ENCODE data around the gene USP11. TPM values are rescaled to one million over a fixed set of nuclear protein-coding genes. Genes with fewer than 3 reads are reported as not detected.

The USP11 gene
- total RNA-seq, 2 experiments from 2014 or later = 57.1 to 62.0 TPM

- TF ChIP-seq CTCF (IDR thresholded peaks at IDR 0.05) = no peak
- Mint-ChIP-seq H3K4me3 (no peak overlapping the region), H3K27ac (no peak overlapping the region), H3K4me1 (ENCODE audit: low read depth) (peaks cover 28% of the 10 kb centered on the region), H3K9me3 (no peaks in the 10 kb centered on the region), H3K27me3 (no peaks in the 10 kb centered on the region), H3K36me3 (ENCODE audit: low read depth) (peaks cover 49% of the 10 kb centered on the region)
- intact Hi-C loops (cut with micrococcal nuclease) = no loop called here
- CTCF ChIA-PET = no interaction called here
- POLR2A ChIA-PET = interaction anchor here (0.5 to 3.2 kb wide), 5 partner anchors 8 to 1967 kb away, joined by 3 to 10 read pairs (median 3); no protein-coding TSS in a partner anchor
- ATAC-seq (no peak), DNase-seq (no peak)
Observed at GRCh38 chrX:47215291-47215900, 17.4 kb upstream of the USP11 start.

- peak overlapping the region; percentile 94 for H3K27ac Mint-ChIP-seq
- no peak for TF ChIP-seq CTCF (IDR thresholded peaks at IDR 0.05)
- no peaks in the 10 kb centered on the region for H3K27me3 Mint-ChIP-seq
- H3K4me3 Mint-ChIP-seq = peak overlapping the region; percentile 88
- no peak for ATAC-seq
- POLR2A ChIA-PET = interaction anchor here (1.8 to 6.9 kb wide), 3 partner anchors 9 to 25 kb away, joined by 4 to 42 read pairs (median 10); partner anchors contain the start of gene USP11
- no peak for DNase-seq
- intact Hi-C loops (cut with micrococcal nuclease) = no loop called here
- H3K36me3 Mint-ChIP-seq (ENCODE audit: low read depth) = peaks cover 50% of the 10 kb centered on the region
- H3K9me3 Mint-ChIP-seq = no peaks in the 10 kb centered on the region
- CTCF ChIA-PET = no interaction called here
- peaks cover 34% of the 10 kb centered on the region for H3K4me1 Mint-ChIP-seq (ENCODE audit: low read depth)
Observed at GRCh38 chrX:47216393-47216925, 16.4 kb upstream of the USP11 start.

GRCh38 chrX:47217121-47217851, 15.5 kb upstream of the USP11 start:
- peaks cover 45% of the 10 kb centered on the region for H3K36me3 Mint-ChIP-seq (ENCODE audit: low read depth)
- DNase-seq (peak; percentile 39), ATAC-seq (peak; percentile 11)

GRCh38 chrX:47217852-47218279, 14.9 kb upstream of the USP11 start:
- Mint-ChIP-seq H3K27ac (peak overlapping the region; percentile 99), H3K9me3 (no peaks in the 10 kb centered on the region), H3K4me1 (ENCODE audit: low read depth) (peaks cover 43% of the 10 kb centered on the region), H3K36me3 (ENCODE audit: low read depth) (peaks cover 44% of the 10 kb centered on the region), H3K4me3 (peak overlapping the region; percentile 88), H3K27me3 (no peaks in the 10 kb centered on the region)
- ChIA-PET CTCF (interaction anchor here (1.0 to 1.1 kb wide), 4 partner anchors 18 to 306 kb away, joined by 3 read pairs; no protein-coding TSS in a partner anchor), POLR2A (interaction anchor here (0.9 to 6.9 kb wide), 5 partner anchors 10 to 73 kb away, joined by 4 to 42 read pairs (median 4); partner anchors contain the start of genes NDUFB11, RBM10 and USP11)
- peak; percentile 98 for DNase-seq
- peak; percentile 87 for ATAC-seq
- intact Hi-C loops (cut with micrococcal nuclease) = no loop called here
- no peak for TF ChIP-seq CTCF (IDR thresholded peaks at IDR 0.05)

More at GRCh38 chrX:47217121-47217851, 15.5 kb upstream of the USP11 start:
- Mint-ChIP-seq H3K4me3 (peak overlapping the region; percentile 88), H3K4me1 (ENCODE audit: low read depth) (peaks cover 42% of the 10 kb centered on the region), H3K27me3 (no peaks in the 10 kb centered on the region), H3K27ac (peak overlapping the region; percentile 94), H3K9me3 (no peaks in the 10 kb centered on the region)
- ChIA-PET CTCF (interaction anchor here (1.0 to 1.1 kb wide), 3 partner anchors 141 to 306 kb away, joined by 3 read pairs; no protein-coding TSS in a partner anchor), POLR2A (interaction anchor here (0.9 to 6.9 kb wide), 5 partner anchors 11 to 26 kb away, joined by 4 to 42 read pairs (median 10); partner anchors contain the start of gene USP11)
- no peak for TF ChIP-seq CTCF (IDR thresholded peaks at IDR 0.05)
- intact Hi-C loops (cut with micrococcal nuclease) = no loop called here
